A673 (cell line): Measurements from ENCODE around the gene SERPINH1. TPM values are rescaled to one million over a fixed set of nuclear protein-coding genes. Genes with fewer than 3 reads are reported as not detected.

ENCODE experiments used
- BruUV-seq: library from RNA; stranded (reverse); fragments of 400-500 nt; replicated peaks from 2 replicates; lab custom pipeline; 2021; lab: Mats Ljungman, UMichigan
- CTCF ChIA-PET: fragments of 300-600 bp; sonication (Branson Sonifier 250); formaldehyde crosslinking; loops from one replicate; lab custom pipeline; 2022; ENCODE audit warnings: antibody characterized with exemption; lab: Charles Lee
- POLR2A ChIA-PET: fragments of 300-600 bp; sonication (Branson Sonifier 250); formaldehyde crosslinking; loops from one replicate; lab custom pipeline; 2022; ENCODE audit warnings: antibody characterized with exemption; ENCODE audit not compliant: low non-redundant PET; lab: Charles Lee
- DNase-seq: peaks from one replicate; pipeline ENCODE4 v3.0.0-alpha.2; 2015; ENCODE audit warnings: low spot score
- H3K27ac ChIP-seq: fragments of 200-600 bp; sonication (generic); 2 replicates; pipeline ENCODE4 v1.5.1; 2016; ENCODE audit warnings: mixed run types, low read depth, mild to moderate bottlenecking, mixed read lengths, antibody characterized with exemption, low read length; ENCODE audit not compliant: poor library complexity, severe bottlenecking
- H3K27me3 ChIP-seq: fragments of 200-600 bp; sonication (generic); replicated peaks from 2 replicates; pipeline ENCODE4 v1.6.1; 2017; ENCODE audit warnings: mixed run types, low read depth, mild to moderate bottlenecking, mixed read lengths, antibody characterized with exemption, low read length; ENCODE audit not compliant: insufficient read depth, poor library complexity
- H3K36me3 ChIP-seq: fragments of 200-600 bp; sonication (generic); 2 replicates; pipeline ENCODE4 v1.6.1; 2016; ENCODE audit warnings: mixed run types, mild to moderate bottlenecking, mixed read lengths, antibody characterized with exemption, low read length; ENCODE audit not compliant: insufficient read depth, poor library complexity, severe bottlenecking
- H3K4me1 ChIP-seq: fragments of 200-600 bp; sonication (generic); 2 replicates; pipeline ENCODE4 v1.6.1; 2017; ENCODE audit warnings: mixed run types, mild to moderate bottlenecking, mixed read lengths, antibody characterized with exemption, low read length; ENCODE audit not compliant: insufficient read depth, poor library complexity, severe bottlenecking
- H3K4me3 ChIP-seq: fragments of 200-600 bp; sonication (generic); 2 replicates; pipeline ENCODE4 v1.5.1; 2016; ENCODE audit warnings: low read depth, mixed run types, mild to moderate bottlenecking, mixed read lengths, low read length; ENCODE audit not compliant: poor library complexity, severe bottlenecking
- H3K9me3 ChIP-seq: fragments of 200-600 bp; sonication (generic); 2 replicates; pipeline ENCODE4 v1.6.1; 2016; ENCODE audit warnings: mixed run types, low read depth, mild to moderate bottlenecking, mixed read lengths, antibody characterized with exemption, low read length; ENCODE audit not compliant: poor library complexity, severe bottlenecking
- CTCF ChIP-seq: fragments of 300-800, 200-600 bp; sonication (generic); conservative IDR thresholded peaks from 2 replicates; pipeline ENCODE4 v1.5.1; 2017; ENCODE audit warnings: low read depth, mild to moderate bottlenecking, antibody characterized with exemption, low read length, moderate library complexity, mixed read lengths
- EZH2 ChIP-seq: fragments of 200-600 bp; sonication (generic); IDR thresholded peaks from 2 replicates; pipeline ENCODE4 v1.6.1; 2017; ENCODE audit warnings: borderline replicate concordance, low read depth, mild to moderate bottlenecking, mixed read lengths, antibody characterized with exemption, low read length; ENCODE audit not compliant: poor library complexity, severe bottlenecking
- intact Hi-C: fragments of 100-400 bp; cut with micrococcal nuclease; formaldehyde crosslinking; loops from one replicate; pipeline ENCODE4 v1.10.0; 2022; ENCODE audit not compliant: unreplicated experiment
- total RNA-seq: library from RNA; stranded (reverse); gene quantifications from 2 replicates; pipeline ENCODE4 v1.2.3, GENCODE V29; 2021

Gene SERPINH1
- total RNA-seq, 1 experiment from 2014 or later, result 268 TPM

GRCh38 chr11:75547617-75548058 is 14.4 kb upstream of the SERPINH1 start:
- H3K27ac ChIP-seq, result no peak overlapping the region

GRCh38 chr11:75548595-75549272 is 13.3 kb upstream of the SERPINH1 start:
- Histone ChIP-seq H3K27me3 (no peaks in the 10 kb centered on the region), H3K4me3 (no peak overlapping the region), H3K9me3 (no peaks in the 10 kb centered on the region), H3K4me1 (peaks cover 3% of the 10 kb centered on the region), H3K27ac (no peak overlapping the region), H3K36me3 (no peaks in the 10 kb centered on the region)
- intact Hi-C loops, result loop anchor here (10.0 kb wide), 1 partner anchor 316 kb away; no protein-coding TSS in a partner anchor
- ChIA-PET CTCF (interaction anchor here (0.6 kb wide), 1 partner anchor 527 kb away, joined by 6 read pairs; no protein-coding TSS in a partner anchor), POLR2A (no interaction called here)
- TF ChIP-seq CTCF (no peak), EZH2 (no peak)
- no peak for DNase-seq
- no TSS peak for BruUV-seq

More at GRCh38 chr11:75547617-75548058, 14.4 kb upstream of the SERPINH1 start:
- H3K36me3 ChIP-seq, result no peaks in the 10 kb centered on the region
- BruUV-seq, result no TSS peak
- TF ChIP-seq EZH2, result no peak
- peak; percentile 94 for TF ChIP-seq CTCF
- H3K9me3 ChIP-seq, result no peaks in the 10 kb centered on the region
- no peak overlapping the region for H3K4me3 ChIP-seq
- no peaks in the 10 kb centered on the region for H3K4me1 ChIP-seq
- POLR2A ChIA-PET, result no interaction called here
- CTCF ChIA-PET, result no interaction called here
- intact Hi-C loops, result loop anchor here (1.0 to 10.0 kb wide), 2 partner anchors 30 to 317 kb away; no protein-coding TSS in a partner anchor
- H3K27me3 ChIP-seq, result no peaks in the 10 kb centered on the region
- DNase-seq, result peak; percentile 65

GRCh38 chr11:75549370-75549958 is 12.6 kb upstream of the SERPINH1 start:
- ChIA-PET CTCF (interaction anchor here (0.6 kb wide), 1 partner anchor 135 kb away, joined by 3 read pairs; no protein-coding TSS in a partner anchor), POLR2A (interaction anchor here (0.7 kb wide), 1 partner anchor 276 kb away, joined by 3 read pairs; no protein-coding TSS in a partner anchor)
- intact Hi-C loops, result loop anchor here (10.0 kb wide), 1 partner anchor 315 kb away; no protein-coding TSS in a partner anchor
- Histone ChIP-seq H3K36me3 (no peaks in the 10 kb centered on the region), H3K4me3 (no peak overlapping the region), H3K9me3 (no peaks in the 10 kb centered on the region), H3K4me1 (peaks cover 11% of the 10 kb centered on the region), H3K27me3 (no peaks in the 10 kb centered on the region), H3K27ac (no peak overlapping the region)
- TF ChIP-seq EZH2 (no peak), CTCF (no peak)
- no peak for DNase-seq
- BruUV-seq, result no TSS peak
